ENCODE results near the gene KRT83. TPM values are rescaled to one million over a fixed set of nuclear protein-coding genes. Genes with fewer than 3 reads are reported as not detected.

Gene KRT83
- total and polyA plus RNA-seq, 3 donors from 2014 or later: 0.39 to 1.2 (median 0.44) TPM

GRCh38 chr12:52362118-52362726 is 41.0 kb upstream of the KRT83 start:
- Histone ChIP-seq H3K4me3 (no peak overlapping the region), H3K27me3 (no peaks in the 10 kb centered on the region), H3K36me3 (ENCODE audit: low read depth, missing control alignments) (no peaks in the 10 kb centered on the region), H3K27ac (no peak overlapping the region), H3K4me1 (no peaks in the 10 kb centered on the region), H3K9me3 (no peaks in the 10 kb centered on the region)
- DNase-seq: no peak
- no peak for TF ChIP-seq POLR2A (IDR thresholded peaks at IDR 0.05)
- no peak for TF ChIP-seq CTCF (IDR thresholded peaks at IDR 0.05)
- WGBS, 2 donors: 86 to 93% methylated on average over 7 to 11 of the region's 11 CpGs
- intact Hi-C loops (cut with DNase I; ENCODE audit: low total_unique reads): no loop called here

- Histone ChIP-seq H3K4me1 (no peaks in the 10 kb centered on the region), H3K36me3 (ENCODE audit: low read depth, missing control alignments) (no peaks in the 10 kb centered on the region), H3K4me3 (no peak overlapping the region), H3K9me3 (no peaks in the 10 kb centered on the region), H3K27ac (no peak overlapping the region), H3K27me3 (no peaks in the 10 kb centered on the region)
- TF ChIP-seq POLR2A (IDR thresholded peaks at IDR 0.05): no peak
- TF ChIP-seq CTCF (IDR thresholded peaks at IDR 0.05): no peak
- 91% methylated on average over 1 of the region's 1 CpG for WGBS, 2 donors
- DNase-seq: no peak
- intact Hi-C loops (cut with DNase I; ENCODE audit: low total_unique reads): no loop called here
These were observed 40.4 kb upstream of the KRT83 start for GRCh38 chr12:52361553-52361952.

- TF ChIP-seq POLR2A (IDR thresholded peaks at IDR 0.05): no peak
- TF ChIP-seq CTCF (IDR thresholded peaks at IDR 0.05): no peak
- H3K27ac ChIP-seq: no peak overlapping the region
- no peaks in the 10 kb centered on the region for H3K27me3 ChIP-seq
- no peaks in the 10 kb centered on the region for H3K9me3 ChIP-seq
- H3K4me3 ChIP-seq: no peak overlapping the region
- intact Hi-C loops (cut with DNase I; ENCODE audit: low total_unique reads): no loop called here
- no peaks in the 10 kb centered on the region for H3K36me3 ChIP-seq (ENCODE audit: low read depth, missing control alignments)
- WGBS, 2 donors: 93 to 94% methylated on average over 11 to 13 of the region's 13 CpGs
- H3K4me1 ChIP-seq: no peaks in the 10 kb centered on the region
- no peak for DNase-seq
These were observed 39.6 kb upstream of the KRT83 start for GRCh38 chr12:52360663-52361271.

GRCh38 chr12:52360106-52360662 is 39.0 kb upstream of the KRT83 start:
- TF ChIP-seq POLR2A (IDR thresholded peaks at IDR 0.05) (no peak), CTCF (IDR thresholded peaks at IDR 0.05) (no peak)
- intact Hi-C loops (cut with DNase I; ENCODE audit: low total_unique reads): no loop called here
- DNase-seq: no peak
- Histone ChIP-seq H3K9me3 (no peaks in the 10 kb centered on the region), H3K36me3 (ENCODE audit: low read depth, missing control alignments) (no peaks in the 10 kb centered on the region), H3K27ac (no peak overlapping the region), H3K27me3 (no peaks in the 10 kb centered on the region), H3K4me3 (no peak overlapping the region), H3K4me1 (no peaks in the 10 kb centered on the region)
- 92 to 94% methylated on average over 7 of the region's 7 CpGs for WGBS, 2 donors

All from testis (tissue), 3 donors.